Kidney (tissue), 14 donors: ENCODE data around the gene MESP1. TPM values are rescaled to one million over a fixed set of nuclear protein-coding genes. Genes with fewer than 3 reads are reported as not detected.

Experiments
- DNase-seq, 5 donors: peaks; one replicate each; pipeline ENCODE4 v3.0.0-alpha.2; 2013 to 2020
- FAIRE-seq: peaks from 2 replicates; lab custom pipeline; 2012; peaks lifted over from hg19 to GRCh38; lab: Jason Lieb, UNC
- H3K27ac ChIP-seq, 2 donors: one replicate each; pipeline ENCODE4 v1.7.0; 2013; ENCODE audit warnings: low read depth in 2 of 2, low read length in 2 of 2, inconsistent platforms in 1 of 2
- H3K27me3 ChIP-seq: one replicate; pipeline ENCODE4 v1.7.1; 2013; ENCODE audit warnings: low read length, inconsistent platforms; ENCODE audit not compliant: control insufficient read depth, insufficient read depth
- H3K36me3 ChIP-seq, 3 donors: one replicate each; pipeline versions ENCODE4 v1.7.0 to v1.7.1; 2013; ENCODE audit warnings: low read length in 3 of 3, control low read depth in 1 of 3, inconsistent platforms in 1 of 3; ENCODE audit not compliant: insufficient read depth in 3 of 3, control insufficient read depth in 2 of 3
- H3K4me1 ChIP-seq, 3 donors: one replicate each; pipeline versions ENCODE4 v1.7.0 to v1.7.1; 2013; ENCODE audit warnings: low read length in 3 of 3, inconsistent platforms in 1 of 3, low read depth in 1 of 3; ENCODE audit not compliant: control insufficient read depth in 2 of 3, insufficient read depth in 2 of 3
- H3K4me3 ChIP-seq, 3 donors: one replicate each; pipeline versions ENCODE4 v1.7.0 to v1.8.1; 2013; ENCODE audit warnings: low read length in 3 of 3, control low read depth in 1 of 3, inconsistent platforms in 1 of 3
- H3K9ac ChIP-seq, 3 donors: one replicate each; pipeline versions ENCODE4 v1.7.0 to v1.7.1; 2013; ENCODE audit warnings: low read length in 3 of 3, control low read depth in 1 of 3, inconsistent platforms in 1 of 3
- H3K9me3 ChIP-seq, 3 donors: one replicate each; pipeline versions ENCODE4 v1.7.0 to v1.7.1; 2013; ENCODE audit warnings: low read length in 3 of 3, control low read depth in 1 of 3, inconsistent platforms in 1 of 3; ENCODE audit not compliant: control insufficient read depth in 2 of 3, insufficient read depth in 1 of 3
- CTCF ChIP-seq: IDR thresholded peaks from 3 replicates; pipeline ENCODE4 v1.5.1; 2012; ENCODE audit warnings: mild to moderate bottlenecking, moderate library complexity, borderline replicate concordance; ENCODE audit not compliant: insufficient read depth; ENCODE audit errors: extremely low read depth
- intact Hi-C: fragments of 100-400 bp; cut with DNase I; formaldehyde crosslinking; loops from one replicate; pipeline ENCODE4 v1.11.1; 2022
- polyA plus RNA-seq: library from polyadenylated mRNA; stranded (reverse); fragments of 350-450 nt; fragmentation: Illumina TruSeq; extraction: RNeasy Lipid Tissue Mini Kit (QIAGEN cat#74804); gene quantifications from one replicate; pipeline ENCODE4 v1.2.3, GENCODE V29; 2014; ENCODE audit warnings: low read depth, low replicate concordance; ENCODE audit not compliant: insufficient read depth
- total RNA-seq: library from RNA; stranded (reverse); fragmentation: NEBNext Ultra II Directional; extraction: Animal tissue kit (Norgen Biotek cat#: 25700); gene quantifications from one replicate; pipeline ENCODE4 v1.2.1, GENCODE V29; 2021
- donor health status: control.
- donor health status: control.
- donor health status: control.
- donor health status: control.
- donor health status: control.
- donor health status: DM: yes; HTN: yes; CAD: no.
- donor health status: Normal renal cell carcinoma (clear cell type).

Gene MESP1
- total and polyA plus RNA-seq, 2 donors from 2014 or later = 2.1 to 6.0 TPM

- H3K9ac ChIP-seq = no peak overlapping the region
- H3K27ac ChIP-seq = no peak overlapping the region
- FAIRE-seq = no peak
- no peak for DNase-seq
- no peaks in the 10 kb centered on the region for H3K9me3 ChIP-seq
- intact Hi-C loops = loop anchor here (10.0 kb wide), 1 partner anchor 339 kb away; no protein-coding TSS in a partner anchor
- no peaks in the 10 kb centered on the region for H3K27me3 ChIP-seq
- H3K4me3 ChIP-seq = no peak overlapping the region
- TF ChIP-seq CTCF = no peak
- no peaks in the 10 kb centered on the region for H3K36me3 ChIP-seq
- peaks cover 0 to 3% (median 0%) of the 10 kb centered on the region in 3 donors for H3K4me1 ChIP-seq
Measured at GRCh38 chr15:89735773-89736172, 15.3 kb downstream of the MESP1 start.

GRCh38 chr15:89732451-89733172, 18.4 kb downstream of the MESP1 start:
- H3K27me3 ChIP-seq = no peaks in the 10 kb centered on the region
- intact Hi-C loops = loop anchor here (10.0 kb wide), 1 partner anchor 342 kb away; no protein-coding TSS in a partner anchor
- DNase-seq = peak in 1 of 5 donors; percentile 42
- TF ChIP-seq CTCF = no peak
- FAIRE-seq = no peak
- H3K36me3 ChIP-seq = no peaks in the 10 kb centered on the region
- no peak overlapping the region for H3K27ac ChIP-seq
- peaks cover 0 to 3% (median 0%) of the 10 kb centered on the region in 3 donors for H3K4me1 ChIP-seq
- no peak overlapping the region for H3K4me3 ChIP-seq
- no peak overlapping the region for H3K9ac ChIP-seq
- no peaks in the 10 kb centered on the region for H3K9me3 ChIP-seq

GRCh38 chr15:89731275-89731674, 19.8 kb downstream of the MESP1 start:
- Histone ChIP-seq H3K27me3 (no peaks in the 10 kb centered on the region), H3K4me3 (no peak overlapping the region), H3K4me1 (peaks cover 0 to 3% (median 0%) of the 10 kb centered on the region in 3 donors), H3K27ac (no peak overlapping the region), H3K9me3 (no peaks in the 10 kb centered on the region), H3K36me3 (no peaks in the 10 kb centered on the region), H3K9ac (no peak overlapping the region)
- TF ChIP-seq CTCF = no peak
- intact Hi-C loops = loop anchor here (10.0 kb wide), 1 partner anchor 344 kb away; no protein-coding TSS in a partner anchor
- FAIRE-seq = no peak
- DNase-seq = no peak
